MM.1S (cell line): Measurements from ENCODE around the gene PTPRG.

Source experiments
- DNase-seq: peaks from one replicate; pipeline ENCODE4 v3.0.0-alpha.2; 2015
- H2AFZ ChIP-seq: fragments of 300-600 bp; sonication (generic); 2 replicates; pipeline ENCODE4 v1.6.0; 2016; ENCODE audit warnings: antibody characterized with exemption, low read length
- H3F3A ChIP-seq: fragments of 300-600 bp; sonication (generic); 2 replicates; pipeline ENCODE4 v1.6.1; 2016; ENCODE audit warnings: mild to moderate bottlenecking, antibody characterized with exemption, low read length, moderate library complexity, mixed read lengths; ENCODE audit not compliant: insufficient read depth
- H3K27ac ChIP-seq: fragments of 300-600 bp; sonication (generic); 2 replicates; pipeline ENCODE4 v1.5.1; 2016; ENCODE audit warnings: mild to moderate bottlenecking, low read length
- H3K27me3 ChIP-seq: fragments of 300-600 bp; sonication (generic); replicated peaks from 2 replicates; pipeline ENCODE4 v1.6.0; 2016; ENCODE audit warnings: low read length; ENCODE audit not compliant: insufficient read depth
- H3K36me3 ChIP-seq: fragments of 300-600 bp; sonication (generic); replicated peaks from 2 replicates; pipeline ENCODE4 v1.6.1; 2016; ENCODE audit warnings: mild to moderate bottlenecking, low read length, mixed read lengths; ENCODE audit not compliant: insufficient read depth
- H3K4me1 ChIP-seq: fragments of 300-600 bp; sonication (generic); 2 replicates; pipeline ENCODE4 v1.6.1; 2016; ENCODE audit warnings: low read length, mixed read lengths
- H3K4me2 ChIP-seq: fragments of 300-600 bp; sonication (generic); 2 replicates; pipeline ENCODE4 v1.6.0; 2016; ENCODE audit warnings: low read depth, low read length
- H3K4me3 ChIP-seq: fragments of 300-600 bp; sonication (generic); 2 replicates; pipeline ENCODE4 v1.5.1; 2016; ENCODE audit warnings: low read length, mixed read lengths
- H3K79me2 ChIP-seq: fragments of 300-600 bp; sonication (generic); 2 replicates; pipeline ENCODE4 v1.6.1; 2016; ENCODE audit warnings: mixed run types, low read length, mixed read lengths
- H3K9ac ChIP-seq: fragments of 300-600 bp; sonication (generic); 2 replicates; pipeline ENCODE4 v1.6.1; 2016; ENCODE audit warnings: low read length, mixed read lengths
- H3K9me2 ChIP-seq: fragments of 300-600 bp; sonication (generic); replicated peaks from 2 replicates; pipeline ENCODE4 v1.6.1; 2016; ENCODE audit warnings: mild to moderate bottlenecking, low read length, mixed read lengths; ENCODE audit not compliant: insufficient read depth
- H3K9me3 ChIP-seq: fragments of 300-600 bp; sonication (generic); replicated peaks from 2 replicates; pipeline ENCODE4 v1.6.1; 2016; ENCODE audit warnings: mild to moderate bottlenecking, low read length, mixed read lengths; ENCODE audit not compliant: insufficient read depth
- H4K20me1 ChIP-seq: fragments of 300-600 bp; sonication (generic); 2 replicates; pipeline ENCODE4 v1.6.1; 2016; ENCODE audit warnings: mild to moderate bottlenecking, low read length, moderate library complexity, mixed read lengths; ENCODE audit not compliant: insufficient read depth
- EZH2 ChIP-seq: fragments of 300-600 bp; sonication (generic); optimal IDR thresholded peaks from 2 replicates; pipeline ENCODE3; 2017; ENCODE audit warnings: low read depth, mild to moderate bottlenecking, antibody characterized with exemption, low read length, mixed read lengths
- EZH2phosphoT487 ChIP-seq: fragments of 300-600 bp; sonication (generic); IDR thresholded peaks from 2 replicates; pipeline ENCODE4 v1.6.1; 2018; ENCODE audit warnings: antibody characterized with exemption, low read length
- TF ChIP-seq, protein P1 (sequence below): fragments of 300-600 bp; sonication (generic); IDR thresholded peaks from 2 replicates; pipeline ENCODE4 v1.5.1; 2016; ENCODE audit warnings: antibody characterized with exemption, low read length, mixed read lengths

The PTPRG gene

DNA sequence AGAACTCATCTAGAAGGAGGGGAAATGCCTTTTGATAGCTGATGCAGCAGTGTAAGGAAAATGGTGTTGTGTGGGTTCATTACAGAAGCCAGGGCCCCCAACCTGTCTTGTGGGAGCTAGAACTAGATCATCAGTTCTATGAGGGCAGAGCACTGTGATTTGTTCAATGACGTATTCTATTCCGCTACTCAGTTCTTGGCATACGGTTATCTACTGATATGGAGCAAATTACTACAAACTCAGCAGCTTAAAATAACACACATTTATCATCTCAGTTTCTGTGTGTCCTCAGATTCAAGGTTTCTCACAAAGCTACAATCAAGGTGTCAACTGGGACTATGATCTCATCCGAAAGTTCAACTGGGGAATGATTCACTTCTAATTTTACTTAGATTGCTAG is 561.4 kb downstream of the PTPRG start:
- no peaks in the 10 kb centered on the region for H3K4me1 ChIP-seq
- DNase-seq = no peak
- no peak overlapping the region for H3K9ac ChIP-seq
- H3K4me2 ChIP-seq = no peak overlapping the region
- H3K27ac ChIP-seq = no peak overlapping the region
- H3K9me3 ChIP-seq = no peaks in the 10 kb centered on the region
- H3K79me2 ChIP-seq = no peaks in the 10 kb centered on the region
- no peaks in the 10 kb centered on the region for H3F3A ChIP-seq
- H4K20me1 ChIP-seq = no peaks in the 10 kb centered on the region
- H3K4me3 ChIP-seq = no peak overlapping the region
- no peak overlapping the region for H2AFZ ChIP-seq
- no peaks in the 10 kb centered on the region for H3K27me3 ChIP-seq
- TF ChIP-seq EZH2 (no peak), EZH2phosphoT487 (no peak)
- TF ChIP-seq, protein P1, sequence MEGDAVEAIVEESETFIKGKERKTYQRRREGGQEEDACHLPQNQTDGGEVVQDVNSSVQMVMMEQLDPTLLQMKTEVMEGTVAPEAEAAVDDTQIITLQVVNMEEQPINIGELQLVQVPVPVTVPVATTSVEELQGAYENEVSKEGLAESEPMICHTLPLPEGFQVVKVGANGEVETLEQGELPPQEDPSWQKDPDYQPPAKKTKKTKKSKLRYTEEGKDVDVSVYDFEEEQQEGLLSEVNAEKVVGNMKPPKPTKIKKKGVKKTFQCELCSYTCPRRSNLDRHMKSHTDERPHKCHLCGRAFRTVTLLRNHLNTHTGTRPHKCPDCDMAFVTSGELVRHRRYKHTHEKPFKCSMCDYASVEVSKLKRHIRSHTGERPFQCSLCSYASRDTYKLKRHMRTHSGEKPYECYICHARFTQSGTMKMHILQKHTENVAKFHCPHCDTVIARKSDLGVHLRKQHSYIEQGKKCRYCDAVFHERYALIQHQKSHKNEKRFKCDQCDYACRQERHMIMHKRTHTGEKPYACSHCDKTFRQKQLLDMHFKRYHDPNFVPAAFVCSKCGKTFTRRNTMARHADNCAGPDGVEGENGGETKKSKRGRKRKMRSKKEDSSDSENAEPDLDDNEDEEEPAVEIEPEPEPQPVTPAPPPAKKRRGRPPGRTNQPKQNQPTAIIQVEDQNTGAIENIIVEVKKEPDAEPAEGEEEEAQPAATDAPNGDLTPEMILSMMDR = no peak
- H3K9me2 ChIP-seq = no peaks in the 10 kb centered on the region
- no peaks in the 10 kb centered on the region for H3K36me3 ChIP-seq

GRCh38 chr3:62125380-62125779 is 564.0 kb downstream of the PTPRG start:
- no peak overlapping the region for H3K9ac ChIP-seq
- DNase-seq = no peak
- H2AFZ ChIP-seq = no peak overlapping the region
- H3K27me3 ChIP-seq = no peaks in the 10 kb centered on the region
- TF ChIP-seq, protein P1 = no peak
- TF ChIP-seq EZH2phosphoT487 (no peak), EZH2 (no peak)
- no peaks in the 10 kb centered on the region for H3K4me1 ChIP-seq
- no peaks in the 10 kb centered on the region for H3K79me2 ChIP-seq
- no peaks in the 10 kb centered on the region for H3F3A ChIP-seq
- H3K4me2 ChIP-seq = no peak overlapping the region
- H3K9me2 ChIP-seq = no peaks in the 10 kb centered on the region
- no peak overlapping the region for H3K27ac ChIP-seq
- H3K9me3 ChIP-seq = no peaks in the 10 kb centered on the region
- H4K20me1 ChIP-seq = no peaks in the 10 kb centered on the region
- H3K4me3 ChIP-seq = no peak overlapping the region
- no peaks in the 10 kb centered on the region for H3K36me3 ChIP-seq

- Histone ChIP-seq H3K4me1 (no peaks in the 10 kb centered on the region), H3K36me3 (no peaks in the 10 kb centered on the region), H4K20me1 (no peaks in the 10 kb centered on the region), H3K9me2 (no peaks in the 10 kb centered on the region), H3K27ac (no peak overlapping the region), H3F3A (no peaks in the 10 kb centered on the region), H3K27me3 (no peaks in the 10 kb centered on the region), H2AFZ (no peak overlapping the region), H3K9me3 (no peaks in the 10 kb centered on the region), H3K4me3 (no peak overlapping the region), H3K79me2 (no peaks in the 10 kb centered on the region), H3K9ac (no peak overlapping the region), H3K4me2 (no peak overlapping the region)
- TF ChIP-seq, protein P1 = no peak
- TF ChIP-seq EZH2 (no peak), EZH2phosphoT487 (no peak)
- no peak for DNase-seq
These were observed 565.7 kb downstream of the PTPRG start for GRCh38 chr3:62127116-62127515.
